Activated CD8-positive, alpha-beta memory T cell treated with anti-CD3 and anti-CD28 coated beads, Interleukin-2, amount 50 U/mL, for 1 hour (primary cell): ENCODE measurements around the gene ISCA2.
"Not testable (repeated sequence)": the region's sequence is repeated elsewhere in the genome, so short reads cannot be mapped to it uniquely, and the experiment has no call there.

Experiments
- DNase-seq: peaks from one replicate; pipeline ENCODE4 v3.0.0-alpha.2; 2020; ENCODE audit errors: extremely low read depth

Gene ISCA2

DNA sequence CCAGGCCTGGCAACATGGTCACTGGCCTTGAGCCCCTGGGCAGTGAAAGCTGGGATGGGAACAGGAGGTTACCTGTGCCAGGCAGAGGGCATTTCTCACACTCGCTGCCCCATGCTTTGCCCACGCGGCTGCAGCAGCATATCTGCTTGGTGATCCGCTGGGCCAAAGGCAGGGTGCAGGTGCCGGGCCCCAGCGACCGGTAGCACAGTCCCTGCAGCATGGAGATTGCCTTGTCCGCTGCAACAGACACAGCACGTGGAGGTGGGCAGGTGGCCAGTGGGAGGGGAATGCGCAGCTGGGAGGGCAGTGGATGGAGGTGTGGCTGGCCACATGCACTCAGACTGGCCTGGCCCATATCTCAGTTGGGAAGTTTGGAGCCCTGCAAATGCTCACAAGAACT is 35.3 kb downstream of the ISCA2 start:
- no peak for DNase-seq

DNA sequence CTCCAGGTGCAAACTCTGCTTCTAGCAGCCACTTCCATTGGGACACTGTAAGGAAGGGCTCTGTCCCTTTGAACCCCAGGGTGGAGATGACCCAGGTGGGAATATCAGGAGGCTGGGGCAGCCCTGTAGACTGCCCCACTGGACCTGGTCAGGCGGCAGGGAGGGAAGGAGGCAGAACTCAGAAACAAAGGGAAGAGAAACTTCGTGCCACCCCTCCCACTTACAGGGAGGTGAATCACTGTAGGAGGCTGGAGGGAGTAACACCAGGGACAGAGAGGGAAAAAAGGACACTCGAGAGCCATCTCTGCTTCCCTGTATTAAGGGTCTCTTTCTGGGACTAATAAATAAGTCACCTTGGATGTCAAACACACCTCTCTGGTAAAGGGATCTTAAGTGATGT is 37.4 kb downstream of the ISCA2 start:
- DNase-seq = no peak

DNA sequence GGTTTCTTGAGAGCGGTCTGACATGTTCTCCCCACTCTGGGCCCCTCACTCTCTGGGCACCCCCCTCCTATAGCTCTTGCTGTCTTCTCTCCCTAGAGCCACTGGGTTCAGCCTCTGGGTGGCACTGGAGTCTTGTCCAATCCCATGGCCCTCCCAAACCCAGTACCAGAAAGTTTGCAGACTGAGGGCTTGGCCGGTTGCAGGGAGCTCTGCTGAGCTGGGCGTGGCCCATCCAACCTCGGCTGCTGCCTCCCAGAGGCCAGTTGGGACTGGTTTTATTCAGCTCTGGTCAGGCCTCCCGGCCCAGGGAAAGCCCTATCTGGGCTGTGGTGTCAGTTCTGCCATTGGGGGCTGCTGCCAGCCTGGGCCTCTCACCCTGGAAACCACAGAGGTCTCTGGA is 37.9 kb downstream of the ISCA2 start:
- DNase-seq = no peak

DNA sequence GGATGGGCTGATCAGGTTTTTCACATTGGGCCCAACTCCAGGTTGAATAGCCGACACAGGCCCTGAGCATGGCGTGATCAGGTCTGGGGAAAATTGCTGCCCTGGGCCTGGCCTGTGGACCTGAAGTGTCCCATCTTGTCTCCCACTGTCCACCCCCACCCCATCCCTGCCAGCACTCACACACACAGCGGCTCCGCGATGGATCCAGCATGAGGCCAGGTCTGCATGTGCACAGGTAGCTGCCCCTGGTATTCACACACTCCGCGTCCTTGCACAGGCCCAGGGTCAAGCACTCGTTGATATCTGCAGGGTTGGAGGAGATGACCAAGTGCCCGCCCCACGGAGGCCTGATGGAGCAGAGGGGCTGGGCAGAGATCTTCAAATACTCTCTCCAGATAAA is 38.7 kb downstream of the ISCA2 start:
- no peak for DNase-seq

DNA sequence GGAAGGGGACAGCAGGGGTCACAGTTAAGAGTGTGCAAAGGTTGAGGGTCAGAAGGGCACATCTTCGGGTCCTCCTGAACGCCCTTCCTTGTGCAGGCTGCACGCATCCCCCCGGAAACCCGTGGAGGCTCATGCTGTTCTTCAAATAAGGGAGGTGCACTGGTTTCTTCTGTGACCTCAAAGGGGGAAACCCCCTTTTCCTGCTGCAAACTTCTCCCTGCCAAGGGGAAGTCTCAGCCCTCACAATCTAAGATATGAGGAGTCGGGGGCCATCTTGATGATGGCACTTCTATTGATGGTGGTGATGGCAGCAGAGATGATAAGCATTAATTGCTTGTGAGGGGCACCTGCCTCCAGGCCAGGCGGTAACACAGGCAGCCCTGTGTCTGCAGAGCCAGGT is 40.0 kb downstream of the ISCA2 start:
- DNase-seq = no peak

DNA sequence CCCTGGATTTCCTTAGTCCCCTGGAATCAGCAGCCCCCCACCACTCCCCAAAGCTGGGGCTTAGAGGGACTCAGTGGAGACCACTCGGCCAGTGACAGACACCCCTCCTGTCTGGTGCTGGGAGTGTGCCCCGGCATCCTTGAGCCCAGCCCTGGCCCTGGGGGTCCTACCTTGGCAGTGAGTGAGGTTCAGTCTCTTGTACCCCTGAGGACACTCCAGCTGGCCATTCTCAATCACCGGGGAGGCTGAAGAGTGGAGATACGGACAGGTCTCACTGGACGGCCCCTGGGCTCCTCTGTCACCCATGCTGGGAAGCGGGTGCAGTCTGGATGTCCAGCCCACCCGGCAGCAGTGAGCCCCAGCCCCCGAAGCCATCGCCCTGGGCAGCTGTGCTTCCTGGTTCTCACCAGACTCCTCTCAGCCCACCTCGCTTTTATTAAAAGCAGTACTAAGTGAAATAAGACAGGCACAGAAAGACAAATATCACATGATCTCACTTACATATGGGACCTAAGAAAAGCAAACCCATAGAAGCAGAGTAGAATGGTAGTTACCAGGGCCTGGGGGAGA is 42.3 kb downstream of the ISCA2 start:
- DNase-seq = no peak

DNA sequence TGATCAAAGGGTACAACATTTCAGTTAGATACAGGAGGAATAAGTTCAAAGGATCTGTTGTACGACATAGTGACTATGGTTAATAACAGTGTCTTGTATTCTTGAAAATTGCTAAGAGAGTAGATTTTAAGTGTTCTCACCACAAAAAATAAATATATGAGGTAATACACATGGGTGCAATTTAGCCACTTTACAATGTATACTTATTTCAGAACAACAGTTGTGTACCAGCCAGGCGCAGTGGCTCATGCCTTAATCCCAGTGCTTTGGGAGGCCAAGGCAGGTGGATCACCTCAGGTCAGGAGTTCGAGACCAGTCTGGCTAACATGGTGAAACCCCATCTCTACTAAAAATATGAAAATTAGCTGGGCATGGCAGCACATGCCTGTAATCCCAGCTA is 42.8 kb downstream of the ISCA2 start:
- not testable (repeated sequence) for DNase-seq

DNA sequence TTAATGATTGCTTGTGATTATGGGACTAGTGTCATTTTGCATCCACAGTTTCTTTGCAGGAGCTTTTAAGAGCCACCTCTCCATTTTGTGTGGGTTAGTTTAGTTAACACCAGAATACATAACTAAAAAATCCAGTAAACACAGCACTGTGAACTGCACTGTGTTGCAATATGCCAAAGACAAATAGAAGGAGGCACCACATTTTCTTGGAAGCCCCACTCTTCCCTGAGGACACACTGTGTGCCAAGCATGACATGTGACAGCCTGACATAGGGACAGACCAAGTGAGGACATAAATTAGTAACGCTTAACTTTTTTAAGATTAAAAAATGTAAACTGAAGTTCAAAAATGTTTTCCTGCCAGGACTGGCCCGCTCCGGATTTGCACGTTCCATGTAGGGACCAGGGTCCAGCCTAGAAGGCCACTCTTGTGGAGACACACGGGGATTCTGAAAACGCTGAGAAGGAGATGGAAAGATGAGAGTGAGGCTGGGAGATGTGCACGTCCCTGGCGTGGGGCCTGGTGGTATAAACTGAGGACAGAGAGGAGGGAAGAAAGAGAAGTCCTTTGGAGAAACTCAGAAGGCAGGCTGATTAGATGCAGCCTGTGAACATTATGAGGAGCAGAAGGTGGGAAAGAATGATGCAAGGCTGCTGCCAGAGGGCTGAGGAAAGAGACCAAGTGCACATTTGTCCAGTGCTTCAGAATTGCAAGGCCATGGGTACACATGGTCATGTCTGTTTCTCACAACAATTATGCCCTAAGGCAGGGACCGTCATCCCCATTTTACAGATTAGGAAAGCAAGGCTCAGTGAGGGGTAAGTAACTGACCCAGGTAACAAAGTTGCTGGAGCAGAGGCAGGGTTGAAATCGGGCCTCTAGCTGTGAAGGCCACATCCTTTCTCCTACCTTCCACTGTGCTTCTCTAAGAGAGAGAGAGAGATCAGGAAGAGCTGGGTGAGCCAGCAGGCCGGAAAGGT is 45.1 kb downstream of the ISCA2 start:
- no peak for DNase-seq

DNA sequence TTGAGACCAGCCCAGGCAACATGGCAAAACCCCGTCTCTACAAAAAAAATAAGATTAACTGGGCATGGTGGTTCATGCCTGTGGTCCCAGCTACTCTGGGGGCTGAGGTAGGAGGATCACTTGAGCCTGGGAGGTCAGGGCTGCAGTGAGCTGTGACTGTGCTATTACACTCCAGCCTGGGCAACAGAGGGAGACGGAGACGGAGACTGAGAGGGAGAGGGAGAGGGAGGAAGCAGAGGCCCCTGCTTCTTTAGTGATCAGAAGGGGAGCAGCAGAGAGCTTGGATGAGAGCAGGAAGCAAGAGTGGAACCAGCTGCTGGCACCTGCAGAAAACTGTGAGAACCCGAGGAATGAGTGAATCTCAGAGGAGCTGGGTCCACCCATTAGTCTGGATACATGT is 45.9 kb downstream of the ISCA2 start:
- no peak for DNase-seq

DNA sequence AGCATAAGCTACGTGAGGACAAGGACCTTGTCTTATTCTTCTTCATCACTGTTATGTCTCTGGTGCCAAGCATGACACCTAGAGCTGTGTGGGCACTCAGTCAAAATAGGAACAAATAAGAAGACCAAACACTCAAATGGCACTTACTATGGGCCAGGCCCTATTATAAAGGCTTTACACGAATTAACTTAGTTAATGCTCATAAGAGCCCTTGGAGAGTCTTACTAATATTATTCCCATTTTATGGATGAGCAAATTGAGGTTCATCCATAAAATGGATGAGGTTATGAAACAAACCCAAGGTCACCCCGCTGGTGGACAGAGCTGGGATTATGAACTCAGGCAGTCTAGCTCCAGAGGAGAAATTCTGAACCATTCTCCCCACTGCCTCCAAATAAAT is 47.7 kb downstream of the ISCA2 start:
- no peak for DNase-seq

DNA sequence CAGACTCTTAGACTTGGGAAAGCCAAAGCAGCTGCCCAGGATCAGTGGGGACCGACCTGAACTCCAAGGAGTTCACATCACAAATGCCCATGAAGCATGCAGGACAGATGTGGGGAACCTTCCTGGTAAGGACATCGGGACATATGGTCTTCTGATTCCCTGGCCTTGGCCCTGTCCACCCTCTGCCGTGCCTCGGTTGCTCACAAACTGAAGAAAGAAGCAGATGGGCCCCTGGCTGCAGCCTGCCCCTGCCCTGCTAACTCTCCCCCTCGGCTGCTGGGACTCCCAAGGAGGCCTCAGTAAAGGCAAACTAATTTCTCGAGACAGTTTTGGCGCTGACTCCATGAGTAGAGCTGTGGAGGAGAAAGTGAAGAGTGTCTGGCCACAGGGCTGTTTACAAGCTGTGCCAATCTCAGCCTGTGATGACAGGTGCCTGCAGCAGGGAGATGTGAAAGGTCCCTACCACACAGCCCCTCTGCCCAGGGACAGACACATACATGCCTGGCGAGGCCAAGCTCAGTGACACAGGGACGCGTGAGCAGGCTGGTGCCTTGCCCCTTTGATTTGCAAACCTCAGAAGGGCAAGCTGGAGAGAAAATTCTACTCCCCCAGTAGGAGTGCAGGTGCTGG is 48.6 kb downstream of the ISCA2 start:
- DNase-seq = no peak

DNA sequence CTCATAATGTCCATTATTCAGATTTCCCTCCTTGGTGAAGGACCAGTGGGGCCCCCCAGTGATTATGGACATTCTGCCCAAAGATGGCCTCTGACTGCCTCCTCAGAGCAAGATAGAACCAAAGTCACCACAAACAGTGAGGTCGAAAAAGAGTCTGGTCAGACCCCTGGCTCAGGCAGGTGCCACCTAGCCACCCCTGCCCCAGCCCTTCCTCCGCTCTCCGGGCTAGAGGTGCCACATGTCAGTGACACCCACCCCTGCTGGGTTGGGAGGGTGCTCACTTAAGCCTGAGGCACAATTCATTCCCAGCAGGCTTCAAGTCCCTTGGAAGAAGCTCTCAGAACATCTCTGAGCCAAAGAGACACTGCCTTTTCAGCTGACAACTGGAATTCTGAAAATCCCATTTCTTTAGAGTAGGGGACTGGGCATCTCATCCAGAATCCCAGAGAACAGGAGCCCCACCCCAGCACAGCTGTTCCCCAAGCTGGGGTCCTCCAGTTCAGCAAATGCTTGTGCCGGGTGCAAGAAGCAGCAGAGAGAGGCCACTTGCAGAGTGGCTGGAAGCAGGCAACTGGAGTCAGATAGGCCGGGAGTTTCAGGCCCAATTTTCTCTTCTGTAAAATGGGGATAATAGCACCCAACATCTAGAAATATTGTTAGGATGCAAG is 50.3 kb downstream of the ISCA2 start:
- no peak for DNase-seq

DNA sequence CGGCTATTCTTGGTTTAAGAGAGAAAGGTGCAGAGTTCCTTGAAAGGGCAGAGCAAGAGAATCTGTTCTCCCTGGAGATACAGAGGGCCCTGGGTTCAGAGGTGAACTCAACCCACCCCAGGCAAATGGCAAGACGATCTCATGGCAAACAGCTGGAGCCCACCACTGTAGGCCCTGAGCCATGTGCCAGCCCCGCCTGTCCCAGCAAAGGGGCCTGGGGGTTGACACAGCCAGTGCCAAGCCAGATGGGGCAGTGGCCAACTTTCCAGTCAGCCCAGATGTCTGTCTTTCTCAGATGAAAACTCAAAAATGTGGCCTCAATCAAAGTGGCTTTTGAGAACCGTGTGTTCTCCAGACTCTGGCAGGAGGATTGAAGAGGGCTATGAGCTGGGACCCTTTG is 51.8 kb downstream of the ISCA2 start:
- DNase-seq = no peak

DNA sequence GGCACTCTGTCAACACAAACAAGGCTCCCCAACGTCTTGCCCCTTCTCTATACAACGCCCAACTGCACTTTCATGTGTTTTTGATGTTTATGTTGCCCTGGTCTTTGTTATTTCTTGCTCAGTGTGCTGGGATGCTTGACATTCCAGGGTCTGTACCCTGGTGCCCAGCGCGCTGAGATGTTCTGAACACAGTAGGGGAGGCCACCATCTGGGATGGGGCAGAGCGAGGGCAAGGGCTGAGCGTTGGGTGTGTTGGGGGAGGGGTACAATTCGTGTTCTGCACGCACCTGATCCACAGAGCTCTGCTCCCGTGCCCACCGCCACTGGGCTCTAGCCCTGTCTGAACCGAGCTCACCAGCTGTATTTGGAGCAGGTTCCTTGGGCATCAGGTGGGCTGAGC is 52.9 kb downstream of the ISCA2 start:
- no peak for DNase-seq
